Breast epithelium (tissue), 3 donors: ENCODE data around the gene OGFR.

Experiments
- CTCF ChIP-seq, 3 donors: fragments of 450-650 bp; IDR thresholded peaks; one replicate each; pipeline ENCODE4 v1.5.1; 2016 to 2017; ENCODE audit warnings: antibody characterized with exemption in 3 of 3, mild to moderate bottlenecking in 3 of 3, moderate library complexity in 3 of 3
- POLR2A ChIP-seq: fragments of 450-650 bp; IDR thresholded peaks from one replicate; pipeline ENCODE4 v1.6.1; 2016; ENCODE audit warnings: antibody characterized with exemption, mild to moderate bottlenecking, moderate library complexity

GRCh38 chr20:62811320-62811719 lies 6.7 kb downstream of the OGFR start:
- TF ChIP-seq CTCF (IDR thresholded peaks at IDR 0.05): no peak
- no peak for TF ChIP-seq POLR2A
